Heart left ventricle (tissue), 16 donors: ENCODE measurements around the gene TMEM259. TPM values are rescaled to one million over a fixed set of nuclear protein-coding genes. Genes with fewer than 3 reads are reported as not detected.

Source experiments
- ATAC-seq, 4 donors: fragments of 200-7000 bp; cut with Tn5 transposase; one replicate each; pipeline ENCODE4 v1.9.1; 2020 to 2022; ENCODE audit warnings: moderate library complexity in 4 of 4, mild to moderate bottlenecking in 3 of 4, moderate number of reproducible peaks in 1 of 4
- DNase-seq, 5 donors: peaks; one replicate each; pipeline ENCODE4 v3.0.0-alpha.2; 2020
- H3K27ac ChIP-seq, 12 donors: fragments of 200-600 bp; sonication (generic) in 4 of 12; one replicate each; pipeline versions ENCODE4 v1.5.0 to v1.8.0; 2016 to 2022; ENCODE audit warnings: mild to moderate bottlenecking in 2 of 12
- H3K27me3 ChIP-seq, 9 donors: fragments of 200-600 bp; sonication (generic) in 2 of 9; one replicate each; pipeline versions ENCODE4 v1.5.1 to v1.8.0; 2016 to 2022; ENCODE audit warnings: mild to moderate bottlenecking in 3 of 9
- H3K36me3 ChIP-seq, 9 donors: fragments of 200-600 bp; sonication (generic) in 2 of 9; one replicate each; pipeline versions ENCODE4 v1.5.0 to v1.8.0; 2018 to 2022; ENCODE audit warnings: mild to moderate bottlenecking in 2 of 9
- H3K4me1 ChIP-seq, 12 donors: fragments of 200-600 bp; sonication (generic) in 4 of 12; one replicate each; pipeline versions ENCODE4 v1.5.0 to v1.8.0; 2016 to 2022; ENCODE audit warnings: mild to moderate bottlenecking in 3 of 12
- H3K4me3 ChIP-seq, 12 donors: fragments of 200-600 bp; sonication (generic) in 4 of 12; one replicate each; pipeline versions ENCODE4 v1.5.0 to v1.8.0; 2017 to 2022; ENCODE audit warnings: mild to moderate bottlenecking in 9 of 12, moderate library complexity in 4 of 12
- H3K9me3 ChIP-seq, 12 donors: fragments of 200-600 bp; sonication (generic) in 4 of 12; one replicate each; pipeline versions ENCODE4 v1.5.0 to v1.8.0; 2016 to 2022; ENCODE audit warnings: mild to moderate bottlenecking in 1 of 12
- POLR2A ChIP-seq, 2 donors: fragments of 450-650 bp; IDR thresholded peaks; one replicate each; pipeline ENCODE4 v1.6.1; 2017; ENCODE audit warnings: antibody characterized with exemption in 2 of 2, mild to moderate bottlenecking in 2 of 2, moderate library complexity in 2 of 2
- WGBS, 4 donors: extraction: QIAGEN DNeasy Blood & Tissue Kit in 2 of 4; methylation state at CpG; one replicate each; pipeline versions ENCODE4 v1.1.5 to v1.1.7; 2013 to 2018; 5-methylcytosine and 5-hydroxymethylcytosine counted together
- intact Hi-C, 10 donors: fragments of 100-400 bp; cut with DNase I; formaldehyde crosslinking; loops; one replicate each; pipeline versions ENCODE4 v1.11.1 to v1.14.2; 2022
- polyA plus RNA-seq, 2 donors: library from polyadenylated mRNA; stranded (reverse); fragments of 200-250 nt; gene quantifications; one replicate each; pipeline ENCODE4 v1.2.3, GENCODE V29; 2013
- total RNA-seq, 9 donors: library from RNA; depleted of rRNA in 2 of 9; stranded (reverse); fragments of >200 nt in 2 of 9; fragmentation: NEBNext Ultra II Directional in 3 of 9; extraction: Animal tissue kit (Norgen Biotek cat#: 25700) in 3 of 9; gene quantifications; one replicate each; pipeline versions ENCODE4 v1.1.0 to v1.2.4, GENCODE V29; 2016 to 2023
- TF ChIP-seq, protein P1 (sequence below), 12 donors: fragments of 200-600 bp; sonication (generic) in 4 of 12; IDR thresholded peaks; one replicate each; pipeline versions ENCODE4 v1.5.0 to v1.8.0; 2018 to 2022; ENCODE audit warnings: antibody characterized with exemption in 12 of 12, mild to moderate bottlenecking in 5 of 12
- donor health status: ischemic (EF 13 %, LVEDD 7.1; RV severe dilation, severe dysfunction).
- donor health status: healthy with polysubstance abuse.
- donor health status: DM: no; HTN: yes; CAD: no.
- donor health status: DM: no; HTN: no; CAD: no.
- donor health status: ischemic (EF 25% LVEDD 6.9; RV normal size, moderate dysfunction).
- donor health status: ischemic (EF 25% LVEDD 5.7; RV mildly dilated, moderate dysfunction).
- donor health status: healthy.
- donor health status: DM: yes; HTN: yes; CAD: no.
- donor health status: ischemic (EF 35%, LVEDD 5.7; RV mildly dilated, moderate dysfunction).
- donor health status: nonischemic (EF 11% LVEDD 7.7; RV severe dilation, severe dysfunction).
- donor health status: DM: yes; HTN: yes; CAD: no.
- donor health status: PGD.
- donor health status: ischemic (EF 29% LVEDD 5.4; RV normal size, mild dysfunction).
- donor health status: nonischemic (EF 23%, LVEDD 6.1; RV moderate dilation, normal function).

TMEM259 gene
- total and polyA plus RNA-seq, 11 donors: 95.1 to 189 (median 113) TPM

DNA sequence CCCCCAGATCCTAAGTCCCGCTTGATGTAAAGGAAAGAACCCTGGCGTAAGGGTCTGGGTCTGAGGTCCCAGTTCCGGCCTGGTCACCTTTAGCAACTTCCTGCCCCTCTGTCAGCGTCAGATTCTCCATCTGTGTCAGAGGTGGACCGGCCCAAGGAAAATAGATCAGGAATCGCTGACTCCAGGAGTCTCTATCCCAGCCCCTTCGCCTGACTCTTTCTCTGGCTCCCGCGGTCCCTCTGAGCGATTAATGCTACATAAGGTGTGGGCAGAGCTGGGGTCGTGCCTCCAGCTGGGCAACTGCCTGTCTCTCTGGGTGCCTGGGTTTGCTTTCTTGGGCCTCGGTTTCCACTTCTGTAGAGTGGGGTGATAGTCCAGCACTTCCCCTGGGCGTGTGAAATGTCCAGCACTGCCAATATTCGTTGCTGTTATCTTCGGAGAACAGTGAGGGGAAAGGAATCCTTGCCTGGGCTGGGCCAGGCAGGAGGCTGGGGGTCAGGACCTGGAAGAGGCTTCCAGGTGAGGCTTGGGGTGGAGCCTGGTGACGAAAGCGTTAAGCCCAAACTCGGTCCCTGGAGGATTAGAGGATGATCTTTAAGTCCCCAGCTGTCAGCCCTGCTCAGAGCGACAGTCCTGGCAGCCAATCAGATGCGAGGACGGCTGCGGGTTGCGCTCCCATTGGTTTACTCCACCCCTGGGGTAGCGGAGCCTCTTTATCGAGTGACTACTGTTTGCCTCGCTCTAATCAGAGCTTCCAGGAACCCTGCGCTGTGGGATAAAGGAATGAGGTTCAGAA lies 19.8 kb upstream of the TMEM259 start:
- H3K4me1 ChIP-seq: peaks cover 3 to 53% (median 22%) of the 10 kb centered on the region in 12 donors
- no peak for TF ChIP-seq POLR2A (IDR thresholded peaks at IDR 0.05)
- TF ChIP-seq, protein P1, sequence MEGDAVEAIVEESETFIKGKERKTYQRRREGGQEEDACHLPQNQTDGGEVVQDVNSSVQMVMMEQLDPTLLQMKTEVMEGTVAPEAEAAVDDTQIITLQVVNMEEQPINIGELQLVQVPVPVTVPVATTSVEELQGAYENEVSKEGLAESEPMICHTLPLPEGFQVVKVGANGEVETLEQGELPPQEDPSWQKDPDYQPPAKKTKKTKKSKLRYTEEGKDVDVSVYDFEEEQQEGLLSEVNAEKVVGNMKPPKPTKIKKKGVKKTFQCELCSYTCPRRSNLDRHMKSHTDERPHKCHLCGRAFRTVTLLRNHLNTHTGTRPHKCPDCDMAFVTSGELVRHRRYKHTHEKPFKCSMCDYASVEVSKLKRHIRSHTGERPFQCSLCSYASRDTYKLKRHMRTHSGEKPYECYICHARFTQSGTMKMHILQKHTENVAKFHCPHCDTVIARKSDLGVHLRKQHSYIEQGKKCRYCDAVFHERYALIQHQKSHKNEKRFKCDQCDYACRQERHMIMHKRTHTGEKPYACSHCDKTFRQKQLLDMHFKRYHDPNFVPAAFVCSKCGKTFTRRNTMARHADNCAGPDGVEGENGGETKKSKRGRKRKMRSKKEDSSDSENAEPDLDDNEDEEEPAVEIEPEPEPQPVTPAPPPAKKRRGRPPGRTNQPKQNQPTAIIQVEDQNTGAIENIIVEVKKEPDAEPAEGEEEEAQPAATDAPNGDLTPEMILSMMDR (IDR thresholded peaks at IDR 0.05): no peak
- ATAC-seq (peak; percentile 68 to 78 (median 72)), DNase-seq (peak; percentile 90 to 95 (median 94))
- H3K27ac ChIP-seq: peak overlapping the region in 7 of 12 donors; percentile 21 to 75 (median 47)
- WGBS, 4 donors: 2 to 5% (median 3%) methylated on average over 16 to 27 of the region's 27 CpGs
- H3K27me3 ChIP-seq: no peaks in the 10 kb centered on the region
- intact Hi-C loops: loop anchor here in 2 of 10 donors (5.0 kb wide), 2 partner anchors 52 to 57 kb away; partner anchors contain the start of gene POLR2E (in 1 of the 2)
- H3K9me3 ChIP-seq: no peaks in the 10 kb centered on the region
- H3K4me3 ChIP-seq: peak overlapping the region; percentile 25 to 82 (median 62)
- peaks cover 0 to 26% (median 16%) of the 10 kb centered on the region in 9 donors for H3K36me3 ChIP-seq

DNA sequence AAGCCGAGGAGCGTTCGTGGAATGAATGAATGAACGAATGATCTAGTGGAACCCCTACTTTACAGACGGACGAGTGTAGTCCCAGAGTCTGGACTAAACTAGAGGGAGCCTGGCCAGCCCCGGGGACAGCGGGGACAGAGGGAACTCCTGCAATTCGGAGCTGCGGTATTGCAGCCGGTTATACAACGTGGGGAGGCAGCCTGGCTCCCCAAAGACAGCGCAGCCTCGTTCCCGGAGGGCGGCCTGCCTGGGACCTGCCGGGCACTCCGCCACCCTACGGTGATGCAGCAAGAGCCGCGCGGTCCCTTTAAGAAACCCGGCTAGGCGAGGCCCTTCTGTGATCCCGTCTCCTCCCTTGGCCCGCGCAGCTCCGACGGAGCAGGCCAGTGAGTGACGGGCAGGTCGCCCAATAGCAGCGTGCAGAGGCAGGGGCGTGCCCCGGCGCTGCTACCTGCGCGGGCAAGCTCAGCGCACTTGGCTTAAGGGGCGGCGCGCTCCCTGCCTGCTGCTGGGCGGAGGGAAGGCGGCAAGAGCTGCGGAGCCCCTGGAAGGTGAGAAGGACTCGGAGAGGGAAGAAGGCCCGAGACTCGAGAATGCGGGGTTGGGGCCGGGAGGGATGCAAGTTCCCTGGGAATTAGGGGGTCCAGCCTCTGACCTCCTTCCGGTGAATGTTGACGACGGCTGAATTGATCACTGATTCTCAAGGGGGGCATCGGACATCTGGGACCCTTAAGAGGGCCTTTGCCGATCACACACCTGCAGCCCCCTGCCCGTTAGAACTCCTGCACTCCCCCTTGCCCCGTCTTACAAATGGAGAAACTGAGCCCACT lies 18.9 kb upstream of the TMEM259 start, which contains the start of gene ABCA7:
Gene ABCA7 (plus strand): TSS at position 462 of the 830 bp plus-strand sequence. CDS start 1,255 bp downstream, outside the sequence.
- peak within 1 kb of the TSS; percentile 25 to 82 (median 62) for H3K4me3 ChIP-seq
- H3K36me3 ChIP-seq: peaks cover 0 to 32% (median 16%) of the 10 kb centered on the region in 9 donors
- intact Hi-C loops: loop anchor here in 3 of 10 donors (5.0 to 10.0 kb wide), 3 partner anchors 45 to 57 kb away; partner anchors contain the start of gene POLR2E (in 1 of the 3)
- 1 to 2% (median 1%) methylated on average over 38 to 56 of the region's 56 CpGs for WGBS, 4 donors
- peak within 1 kb of the TSS in 8 of 12 donors; percentile 21 to 92 (median 56) for H3K27ac ChIP-seq
- DNase-seq (peak; percentile 98 to 100 (median 99)), ATAC-seq (peak; percentile 95 to 96 (median 95))
- peaks cover 3 to 53% (median 22%) of the 10 kb centered on the region in 12 donors for H3K4me1 ChIP-seq
- no peaks in the 10 kb centered on the region for H3K27me3 ChIP-seq
- TF ChIP-seq POLR2A (IDR thresholded peaks at IDR 0.05): peak in 1 of 2 donors; percentile 69
- TF ChIP-seq, protein P1 (IDR thresholded peaks at IDR 0.05): peak in 4 of 12 donors; percentile 6 to 16 (median 8)
- no peaks in the 10 kb centered on the region for H3K9me3 ChIP-seq

DNA sequence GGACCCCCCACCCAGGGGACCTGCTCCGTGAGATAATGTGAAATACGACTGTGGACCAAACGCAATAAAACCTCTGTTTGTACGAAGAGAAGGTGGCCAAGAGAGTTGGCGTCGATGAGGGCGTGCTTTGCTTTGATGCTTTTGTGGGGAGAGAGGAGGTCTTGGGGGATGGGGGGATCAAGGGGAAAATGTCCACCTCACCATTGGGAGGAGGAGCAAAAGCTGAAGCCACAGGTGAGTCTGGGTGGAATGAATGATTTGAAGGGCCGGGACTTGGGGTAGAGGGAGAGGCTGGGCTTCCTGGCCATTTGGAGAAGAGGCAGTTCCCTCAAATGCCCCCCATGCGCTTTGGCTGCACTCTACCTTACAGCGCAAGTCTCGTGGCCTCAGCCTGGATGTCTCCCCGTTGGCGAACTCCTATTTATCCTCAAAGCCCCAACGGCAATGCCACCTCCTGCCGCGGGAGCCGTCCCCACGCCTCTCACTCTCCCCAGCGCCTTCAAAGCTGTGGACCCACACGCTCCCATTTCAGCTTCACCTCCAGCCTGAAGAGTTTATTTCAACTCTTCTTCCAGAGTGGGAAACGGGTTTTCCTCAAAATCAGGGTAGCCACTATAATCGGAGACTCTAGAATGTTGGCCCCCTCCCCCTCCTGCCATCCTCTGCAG lies 18.2 kb upstream of the TMEM259 start:
- intact Hi-C loops: loop anchor here in 1 of 10 donors (10.0 kb wide), 1 partner anchor 46 kb away; no protein-coding TSS in a partner anchor
- H3K4me3 ChIP-seq: peak overlapping the region in 9 of 12 donors; percentile 51 to 82 (median 68)
- ATAC-seq (no peak), DNase-seq (no peak)
- peak overlapping the region in 7 of 12 donors; percentile 23 to 92 (median 56) for H3K27ac ChIP-seq
- H3K36me3 ChIP-seq: peaks cover 0 to 32% (median 16%) of the 10 kb centered on the region in 9 donors
- H3K4me1 ChIP-seq: peaks cover 3 to 53% (median 22%) of the 10 kb centered on the region in 12 donors
- H3K9me3 ChIP-seq: no peaks in the 10 kb centered on the region
- TF ChIP-seq, protein P1 (IDR thresholded peaks at IDR 0.05): no peak
- no peak for TF ChIP-seq POLR2A (IDR thresholded peaks at IDR 0.05)
- no peaks in the 10 kb centered on the region for H3K27me3 ChIP-seq
- WGBS, 4 donors: 60 to 67% (median 63%) methylated on average over 22 of the region's 22 CpGs
